GM12878 (cell line): ENCODE data around the gene ABCG4. TPM values are rescaled to one million over a fixed set of nuclear protein-coding genes. Genes with fewer than 3 reads are reported as not detected.

ENCODE experiments used
- ATAC-seq: fragments of 200-7000 bp; cut with Tn5 transposase; 3 replicates; pipeline ENCODE4 v1.9.1; 2020; ENCODE audit warnings: mild to moderate bottlenecking, moderate library complexity
- BruUV-seq: library from RNA; stranded (reverse); fragments of 400-500 nt; replicated peaks from 2 replicates; lab custom pipeline; 2021; lab: Mats Ljungman, UMichigan
- CTCF ChIA-PET: fragments of 300-600 bp; sonication (Branson Sonifier 250); formaldehyde crosslinking; extraction: SDS; loops from one replicate; lab custom pipeline; 2021; ENCODE audit warnings: inconsistent platforms; lab: Yijun Ruan, JAX
- POLR2A ChIA-PET: fragments of 350-600 bp; formaldehyde crosslinking; extraction: SDS; loops from one replicate; lab custom pipeline; 2021; ENCODE audit warnings: inconsistent platforms; lab: Charles Lee
- RAD21 ChIA-PET: fragments of 300-600 bp; sonication (Branson Sonifier 250); formaldehyde crosslinking; loops from one replicate; lab custom pipeline; 2023; ENCODE audit warnings: antibody characterized with exemption; ENCODE audit not compliant: unreplicated experiment; lab: Charles Lee
- SMC1A ChIA-PET: fragments of 300-600 bp; sonication (Branson Sonifier 250); formaldehyde crosslinking; loops from one replicate; lab custom pipeline; 2023; ENCODE audit not compliant: unreplicated experiment, uncharacterized antibody; lab: Charles Lee
- DNase-seq: peaks from one replicate; pipeline ENCODE4 v3.0.0-alpha.2; 2011; ENCODE audit warnings: low read depth, low spot score
- FAIRE-seq: peaks from 3 replicates; lab custom pipeline; 2011; peaks lifted over from hg19 to GRCh38; lab: Jason Lieb, UNC
- H2AFZ ChIP-seq: 2 replicates; pipeline ENCODE4 v1.6.0; 2011; ENCODE audit warnings: low read depth, low read length, control low read depth; ENCODE audit not compliant: control insufficient read depth
- H3K27ac ChIP-seq: 2 replicates; pipeline ENCODE4 v1.5.1; 2011; ENCODE audit warnings: control low read depth; ENCODE audit not compliant: control insufficient read depth, insufficient read depth
- H3K27me3 ChIP-seq, 2 experiments: replicated peaks in 1 of 2; 2 replicates each; pipeline versions ENCODE4 v1.6.0 to v1.6.1; 2011; ENCODE audit warnings: low read length in 1 of 2; ENCODE audit not compliant: control insufficient read depth in 2 of 2, insufficient read depth in 2 of 2
- H3K36me3 ChIP-seq, 2 experiments: 2 replicates each; pipeline ENCODE4 v1.5.1; 2011; ENCODE audit warnings: low read length in 1 of 2; ENCODE audit not compliant: control insufficient read depth in 2 of 2, insufficient read depth in 2 of 2
- H3K4me1 ChIP-seq: 2 replicates; pipeline ENCODE4 v1.6.1; 2011; ENCODE audit warnings: mild to moderate bottlenecking, low read length, moderate library complexity, mixed read lengths; ENCODE audit not compliant: control insufficient read depth, insufficient read depth
- H3K4me2 ChIP-seq: 2 replicates; pipeline ENCODE4 v1.6.0; 2011; ENCODE audit warnings: control low read depth; ENCODE audit not compliant: control insufficient read depth, insufficient read depth
- H3K4me3 ChIP-seq: fragments of 200-600 bp; sonication (generic); 2 replicates; pipeline ENCODE4 v1.5.1; 2016
- H3K79me2 ChIP-seq: 2 replicates; pipeline ENCODE4 v1.6.0; 2011; ENCODE audit warnings: low read length; ENCODE audit not compliant: control insufficient read depth, insufficient read depth
- H3K9ac ChIP-seq: 2 replicates; pipeline ENCODE4 v1.8.0; 2011; ENCODE audit warnings: low read length, control low read depth, mixed read lengths; ENCODE audit not compliant: control insufficient read depth, insufficient read depth
- H3K9me3 ChIP-seq: replicated peaks from 3 replicates; pipeline ENCODE4 v1.5.1; 2011; ENCODE audit warnings: mild to moderate bottlenecking, low read length; ENCODE audit not compliant: control insufficient read depth, insufficient read depth
- H4K20me1 ChIP-seq: 2 replicates; pipeline ENCODE4 v1.6.0; 2011; ENCODE audit not compliant: control insufficient read depth, insufficient read depth
- BCL11A ChIP-seq: IDR thresholded peaks from 2 replicates; pipeline ENCODE4 v1.6.1; 2011; ENCODE audit warnings: low read depth, low read length
- BMI1 ChIP-seq: fragments of 450-650 bp; IDR thresholded peaks from 2 replicates; pipeline ENCODE4 v1.6.1; 2016; ENCODE audit warnings: mild to moderate bottlenecking, moderate library complexity, borderline replicate concordance
- CHD4 ChIP-seq: fragments of 200-600 bp; sonication (generic); IDR thresholded peaks from 2 replicates; pipeline ENCODE4 v1.6.1; 2016; ENCODE audit warnings: mild to moderate bottlenecking
- CREB1 ChIP-seq: IDR thresholded peaks from 2 replicates; pipeline ENCODE4 v1.6.1; 2012; ENCODE audit warnings: low read depth, mild to moderate bottlenecking, inconsistent platforms
- ESRRA ChIP-seq: IDR thresholded peaks from 2 replicates; pipeline ENCODE4 v1.6.1; 2012; ENCODE audit warnings: mild to moderate bottlenecking, low read length, improper control_type of control experiment
- HDAC6 ChIP-seq: fragments of 200-600 bp; sonication (generic); IDR thresholded peaks from one replicate; pipeline ENCODE4 v1.8.0; 2017; ENCODE audit warnings: antibody characterized with exemption; ENCODE audit not compliant: unreplicated experiment
- IKZF2 ChIP-seq, 2 experiments: fragments of 450-650 bp; IDR thresholded peaks; 2 replicates each; pipeline ENCODE4 v1.6.1; 2017; ENCODE audit warnings: mild to moderate bottlenecking in 2 of 2, moderate library complexity in 2 of 2
- IRF3 ChIP-seq: fragments of 450-650 bp; IDR thresholded peaks from 2 replicates; pipeline ENCODE4 v1.6.1; 2014; ENCODE audit warnings: mild to moderate bottlenecking
- JUNB ChIP-seq: IDR thresholded peaks from 2 replicates; pipeline ENCODE4 v1.6.1; 2016; ENCODE audit warnings: antibody characterized with exemption, mild to moderate bottlenecking
- RBBP5 ChIP-seq: fragments of 200-600 bp; sonication (generic); conservative IDR thresholded peaks from 2 replicates; pipeline ENCODE4 v1.6.1; 2016
- SKIL ChIP-seq: fragments of 450-650 bp; IDR thresholded peaks from 2 replicates; pipeline ENCODE4 v1.6.1; 2017; ENCODE audit warnings: mild to moderate bottlenecking, low read depth, inconsistent platforms; ENCODE audit not compliant: poor library complexity, severe bottlenecking
- SP1 ChIP-seq: IDR thresholded peaks from one replicate; pipeline ENCODE4 v1.6.1; 2011; ENCODE audit warnings: low read depth, low read length
- TARDBP ChIP-seq: IDR thresholded peaks from 2 replicates; pipeline ENCODE4 v1.6.1; 2016; ENCODE audit warnings: borderline replicate concordance
- ZNF274 ChIP-seq: IDR thresholded peaks from one replicate; pipeline ENCODE4 v1.8.0; 2011; ENCODE audit not compliant: insufficient read length, insufficient read depth
- ZSCAN29 ChIP-seq: fragments of 450-650 bp; IDR thresholded peaks from 2 replicates; pipeline ENCODE4 v1.6.1; 2017; ENCODE audit warnings: mild to moderate bottlenecking, moderate library complexity
- WGBS: methylation state at CpG from one replicate; pipeline ENCODE4 v1.1.6; 2016; ENCODE audit warnings: low lambda C conversion rate; ENCODE audit not compliant: insufficient replicate concordance, insufficient coverage; ENCODE audit errors: missing lambda C conversion rate; 5-methylcytosine and 5-hydroxymethylcytosine counted together
- in situ Hi-C: fragments of 300-500 bp; cut with MboI; formaldehyde crosslinking; loops from 9 replicates; pipeline ENCODE4 v1.14.3; 2018; ENCODE audit warnings: mixed read lengths
- intact Hi-C: fragments of 100-400 bp; cut with micrococcal nuclease; formaldehyde crosslinking; loops from one replicate; pipeline ENCODE4 v1.14.2; 2022; ENCODE audit not compliant: unreplicated experiment
- polyA plus RNA-seq, 11 experiments: library from polyadenylated mRNA; depleted of rRNA in 4 of 11; unstranded in 6 of 11; stranded (reverse) in 5 of 11; fragments of >200 nt; fragmentation: Nextera tagmentation in 4 of 11; fragmentation: Illumina TruSeq in 1 of 11; extraction: Ambion mirVana in 4 of 11; extraction: Trizol in 1 of 11; gene quantifications; 1 replicate in 1 of 11; 2 replicates in 10 of 11; pipeline versions ENCODE4 v1.2.1 to v1.2.3, GENCODE V29; 2011 to 2016; ENCODE audit warnings: inconsistent platforms in 2 of 11, missing spikeins in 2 of 11, low read depth in 1 of 11
- total RNA-seq, 4 experiments: library from RNA; depleted of rRNA in 3 of 4; stranded (reverse); fragments of >200 nt in 3 of 4; fragmentation: Illumina TruSeq in 1 of 4; extraction: Trizol in 1 of 4; gene quantifications; 2 replicates each; pipeline versions ENCODE4 v1.2.1 to v1.2.3, GENCODE V29; 2013 to 2021
- TF ChIP-seq, protein P1 (sequence below): IDR thresholded peaks from 2 replicates; pipeline ENCODE4 v1.6.1; 2011; ENCODE audit warnings: borderline replicate concordance, low read depth, mild to moderate bottlenecking, moderate library complexity, low read length; ENCODE audit not compliant: insufficient read depth, poor library complexity, severe bottlenecking
- TF ChIP-seq, protein P2 (sequence below): IDR thresholded peaks from 2 replicates; pipeline ENCODE4 v1.6.1; 2012; ENCODE audit warnings: low read depth, low read length, improper control_type of control experiment
- TF ChIP-seq, protein P3 (sequence below): IDR thresholded peaks from 2 replicates; pipeline ENCODE4 v1.6.1; 2012; ENCODE audit warnings: low read depth, low read length, improper control_type of control experiment

Gene ABCG4
- total and polyA plus RNA-seq, 10 of the 15 experiments (the other 5 are each of a cell fraction or from before 2014, with no cell fraction given): not detected

GRCh38 chr11:119168471-119169281 lies 19.8 kb downstream of the ABCG4 start, which contains the start of gene NLRX1:
NLRX1 (plus strand) TSS chr11:119168725; CDS start chr11:119171404, 2,679 bp downstream.
- Histone ChIP-seq H3K4me2 (peak within 1 kb of the TSS; percentile 99), H3K9ac (peak within 1 kb of the TSS; percentile 85), H3K4me3 (peak within 1 kb of the TSS; percentile 92), H2AFZ (peak within 1 kb of the TSS; percentile 96), H3K36me3 (no peaks in the 10 kb centered on the region), H4K20me1 (no peaks in the 10 kb centered on the region), H3K27ac (peak within 1 kb of the TSS; percentile 82), H3K9me3 (no peaks in the 10 kb centered on the region), H3K27me3 (no peaks in the 10 kb centered on the region), H3K79me2 (peaks cover 2% of the 10 kb centered on the region; the same call in 1 of the 2 replicates), H3K4me1 (peaks cover 4% of the 10 kb centered on the region; the same call in 1 of the 2 replicates)
- no TSS peak for BruUV-seq
- in situ Hi-C loops: no loop called here
- FAIRE-seq (peak; percentile 91), DNase-seq (peak; percentile 40), ATAC-seq (peak; percentile 98)
- ChIA-PET CTCF (interaction anchor here (0.6 to 3.8 kb wide), 31 partner anchors 9 to 420 kb away, joined by 3 to 28 read pairs (median 3); partner anchors contain the start of genes C2CD2L, CBL, DPAGT1 and USP2), RAD21 (interaction anchor here (0.8 to 1.2 kb wide), 13 partner anchors 26 to 187 kb away, joined by 3 to 7 read pairs (median 3); partner anchors contain the start of genes C2CD2L and CBL), POLR2A (interaction anchor here (0.6 to 2.3 kb wide), 7 partner anchors 48 to 170 kb away, joined by 3 to 12 read pairs (median 3); partner anchors contain the start of genes C2CD2L, HINFP and TRAPPC4), SMC1A (interaction anchor here (0.7 to 2.9 kb wide), 4 partner anchors 26 to 66 kb away, joined by 3 to 12 read pairs (median 4); partner anchors contain the start of gene DPAGT1)
- intact Hi-C loops: loop anchor here (5.0 kb wide), 1 partner anchor 154 kb away; no protein-coding TSS in a partner anchor
- WGBS: 1% methylated on average over 59 of the region's 63 CpGs
- TF ChIP-seq RBBP5 (no peak), SKIL (no peak), HDAC6 (no peak), CREB1 (peak; percentile 88), JUNB (no peak), BMI1 (no peak), ZSCAN29 (no peak), ZNF274 (no peak), SP1 (peak; percentile 28), IKZF2 (IDR thresholded peaks at IDR 0.05) (peak in 1 of 2 experiments; percentile 21; a peak in 1 of 4 replicates), ESRRA (0 out of 2 replicates have a peak, but pooled peaks have one; percentile 68), CHD4 (no peak), TARDBP (no peak), IRF3 (no peak), BCL11A (no peak)
- TF ChIP-seq, protein P1, sequence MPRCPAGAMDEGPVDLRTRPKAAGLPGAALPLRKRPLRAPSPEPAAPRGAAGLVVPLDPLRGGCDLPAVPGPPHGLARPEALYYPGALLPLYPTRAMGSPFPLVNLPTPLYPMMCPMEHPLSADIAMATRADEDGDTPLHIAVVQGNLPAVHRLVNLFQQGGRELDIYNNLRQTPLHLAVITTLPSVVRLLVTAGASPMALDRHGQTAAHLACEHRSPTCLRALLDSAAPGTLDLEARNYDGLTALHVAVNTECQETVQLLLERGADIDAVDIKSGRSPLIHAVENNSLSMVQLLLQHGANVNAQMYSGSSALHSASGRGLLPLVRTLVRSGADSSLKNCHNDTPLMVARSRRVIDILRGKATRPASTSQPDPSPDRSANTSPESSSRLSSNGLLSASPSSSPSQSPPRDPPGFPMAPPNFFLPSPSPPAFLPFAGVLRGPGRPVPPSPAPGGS: no peak
- TF ChIP-seq, protein P2, sequence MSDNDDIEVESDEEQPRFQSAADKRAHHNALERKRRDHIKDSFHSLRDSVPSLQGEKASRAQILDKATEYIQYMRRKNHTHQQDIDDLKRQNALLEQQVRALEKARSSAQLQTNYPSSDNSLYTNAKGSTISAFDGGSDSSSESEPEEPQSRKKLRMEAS: no peak
- TF ChIP-seq, protein P3, sequence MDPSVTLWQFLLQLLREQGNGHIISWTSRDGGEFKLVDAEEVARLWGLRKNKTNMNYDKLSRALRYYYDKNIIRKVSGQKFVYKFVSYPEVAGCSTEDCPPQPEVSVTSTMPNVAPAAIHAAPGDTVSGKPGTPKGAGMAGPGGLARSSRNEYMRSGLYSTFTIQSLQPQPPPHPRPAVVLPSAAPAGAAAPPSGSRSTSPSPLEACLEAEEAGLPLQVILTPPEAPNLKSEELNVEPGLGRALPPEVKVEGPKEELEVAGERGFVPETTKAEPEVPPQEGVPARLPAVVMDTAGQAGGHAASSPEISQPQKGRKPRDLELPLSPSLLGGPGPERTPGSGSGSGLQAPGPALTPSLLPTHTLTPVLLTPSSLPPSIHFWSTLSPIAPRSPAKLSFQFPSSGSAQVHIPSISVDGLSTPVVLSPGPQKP: no peak
